Inferior parietal cortex (tissue), 1 donor: Measurements from ENCODE around the gene CACNA1E.

ENCODE experiments used
- DNase-seq: peaks from one replicate; pipeline ENCODE4 v3.0.0-alpha.2; 2016; ENCODE audit errors: extremely low spot score

CACNA1E gene

DNA sequence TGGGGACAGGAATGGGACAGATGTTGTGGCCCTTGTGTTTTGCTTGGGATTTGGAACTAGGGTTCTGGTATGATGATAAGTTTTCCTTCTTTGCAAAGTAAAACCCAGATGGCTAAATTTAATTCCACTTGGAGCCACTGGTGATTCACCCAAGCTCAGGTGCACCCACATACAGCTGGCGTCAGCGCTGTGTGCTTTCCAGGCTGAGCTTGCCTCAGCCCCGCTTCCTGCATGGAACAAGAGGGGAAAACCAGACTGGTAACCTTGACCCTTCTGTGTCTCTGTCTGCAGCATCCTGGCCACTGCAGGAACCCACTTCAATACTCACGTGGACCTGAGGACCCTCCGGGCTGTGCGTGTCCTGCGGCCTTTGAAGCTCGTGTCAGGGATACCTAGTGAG lies 94.2 kb downstream of the CACNA1E start:
- DNase-seq = no peak

GRCh38 chr1:181583598-181583997 lies 100.3 kb downstream of the CACNA1E start:
- no peak for DNase-seq

- no peak for DNase-seq
Observed at GRCh38 chr1:181587870-181588438, 104.6 kb downstream of the CACNA1E start.

- no peak for DNase-seq
Observed at GRCh38 chr1:181588631-181589030, 105.3 kb downstream of the CACNA1E start.

- no peak for DNase-seq
Observed at GRCh38 chr1:181592255-181592859, 109.0 kb downstream of the CACNA1E start.

DNA sequence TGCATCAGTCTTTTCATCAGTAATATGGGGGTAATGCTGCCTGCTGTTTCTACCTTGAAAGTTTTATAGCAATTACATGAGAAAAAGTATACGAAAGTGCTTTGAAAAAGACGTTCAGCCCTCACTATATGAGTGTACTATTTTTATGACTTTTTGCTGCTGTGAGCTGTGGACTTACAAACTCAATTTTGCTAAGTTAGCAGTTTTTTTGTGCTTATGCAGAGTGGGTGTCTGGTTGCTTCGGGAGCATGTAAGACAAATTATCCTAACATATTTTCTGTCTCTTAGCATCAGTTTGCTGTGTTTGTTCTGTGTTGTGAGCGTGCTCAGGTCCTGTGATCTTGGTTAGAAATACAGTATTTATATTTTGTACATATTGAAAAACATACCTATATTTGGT lies 109.7 kb downstream of the CACNA1E start:
- no peak for DNase-seq

GRCh38 chr1:181594553-181594952 lies 111.2 kb downstream of the CACNA1E start:
- DNase-seq = no peak

GRCh38 chr1:181595234-181595633 lies 111.9 kb downstream of the CACNA1E start:
- DNase-seq = no peak

DNA sequence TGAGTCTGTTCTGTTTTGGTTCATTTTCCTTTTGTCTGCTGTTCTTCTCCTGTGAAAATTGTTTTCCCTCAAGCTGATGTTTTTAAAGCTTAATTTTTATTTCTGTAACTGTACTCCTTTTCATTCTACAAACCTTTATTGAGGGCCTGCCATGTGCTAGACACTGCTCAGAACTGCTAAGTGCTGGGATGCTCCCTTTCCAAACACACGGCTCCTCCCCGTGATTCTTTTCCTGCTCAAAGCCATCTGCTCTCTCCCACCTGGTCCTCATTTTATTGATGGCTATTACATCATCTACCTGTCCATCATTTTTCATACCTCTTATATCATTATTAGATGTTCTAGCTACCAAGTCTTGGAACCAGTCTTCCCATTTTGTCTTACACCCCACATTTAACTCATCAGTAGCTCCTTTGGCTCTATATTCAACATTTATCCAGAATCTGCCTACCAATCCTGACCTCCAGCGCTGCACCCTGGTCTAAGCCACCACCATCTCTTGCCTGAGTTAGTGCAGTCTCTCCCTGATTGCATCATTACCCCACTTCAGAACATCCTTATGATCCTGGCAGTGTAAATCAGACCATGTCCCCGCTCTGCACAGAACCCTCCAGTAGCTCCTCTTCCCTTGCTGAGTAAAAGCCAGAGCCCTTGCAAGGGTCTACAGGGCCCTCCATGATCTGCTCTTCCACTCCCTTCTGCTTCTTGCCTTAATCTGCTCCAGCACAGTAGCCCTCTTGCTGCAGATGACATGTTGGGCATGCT lies 118.1 kb downstream of the CACNA1E start:
- DNase-seq = no peak

GRCh38 chr1:181603735-181604410 lies 120.6 kb downstream of the CACNA1E start:
- DNase-seq = no peak

- no peak for DNase-seq
Observed at GRCh38 chr1:181604482-181605249, 121.3 kb downstream of the CACNA1E start.

- no peak for DNase-seq
Observed at GRCh38 chr1:181607524-181607923, 124.2 kb downstream of the CACNA1E start.

GRCh38 chr1:181608386-181608785 lies 125.1 kb downstream of the CACNA1E start:
- no peak for DNase-seq

DNA sequence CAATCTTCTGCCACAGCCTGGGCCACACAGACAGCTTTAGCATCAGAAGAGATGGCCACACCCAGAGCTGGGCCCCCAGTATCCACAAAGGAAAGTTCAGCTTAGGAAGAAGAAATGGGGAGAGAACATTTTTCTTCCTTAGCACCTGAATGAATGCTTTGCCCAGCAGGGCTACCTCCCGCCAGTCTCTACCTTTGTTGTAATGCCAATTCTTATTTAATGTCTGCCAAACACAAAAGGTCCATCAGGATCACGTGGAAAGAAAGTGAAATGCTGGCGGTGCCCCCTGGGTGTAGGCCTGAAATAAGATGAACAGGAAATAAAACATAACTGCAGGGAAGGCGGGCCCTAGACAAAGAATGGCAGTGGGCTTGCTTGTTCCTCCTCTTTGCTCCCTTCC lies 125.6 kb downstream of the CACNA1E start:
- no peak for DNase-seq

GRCh38 chr1:181612100-181612499 lies 128.8 kb downstream of the CACNA1E start:
- no peak for DNase-seq

GRCh38 chr1:181618559-181618958 lies 135.2 kb downstream of the CACNA1E start:
- no peak for DNase-seq

DNA sequence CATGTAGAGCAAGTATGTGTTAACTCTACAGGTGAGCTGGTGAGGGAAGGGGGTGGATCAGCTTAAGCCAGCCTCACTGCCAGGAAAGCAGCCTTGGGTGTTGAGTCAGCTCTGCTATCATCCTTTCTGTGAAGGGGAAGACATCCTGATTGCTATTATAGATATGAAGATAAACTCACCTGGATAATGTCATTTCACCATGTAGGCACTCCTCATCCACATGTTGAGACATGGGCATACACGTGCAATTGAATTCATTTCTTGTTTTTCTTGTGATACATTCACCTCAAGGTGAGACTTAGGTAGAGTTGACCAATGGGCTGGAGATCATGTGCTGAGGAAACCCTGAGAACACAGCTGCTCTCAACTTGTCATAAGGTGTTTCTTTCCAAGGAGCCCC lies 136.9 kb downstream of the CACNA1E start:
- DNase-seq = no peak

DNA sequence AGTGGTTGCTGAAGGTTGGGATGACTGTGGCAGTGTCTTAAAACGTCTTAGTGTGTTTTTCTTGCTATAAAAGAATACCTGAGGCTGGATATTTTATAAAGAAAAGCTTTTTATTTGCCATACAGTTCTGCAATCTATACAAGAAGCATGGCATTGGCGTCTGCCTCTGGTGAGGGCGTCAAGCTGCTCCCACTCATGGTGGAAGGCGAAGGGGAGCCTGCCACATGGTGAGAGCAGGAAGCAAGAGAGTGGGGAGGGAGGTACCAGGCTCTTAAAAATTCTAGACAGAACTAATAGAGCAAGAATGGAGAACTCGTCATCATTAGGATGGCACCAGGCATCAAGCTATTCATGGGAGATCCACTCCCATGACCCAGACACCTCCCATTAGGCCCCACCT lies 140.5 kb downstream of the CACNA1E start:
- no peak for DNase-seq

GRCh38 chr1:181626279-181626938 lies 143.1 kb downstream of the CACNA1E start:
- no peak for DNase-seq

- no peak for DNase-seq
Observed at GRCh38 chr1:181630398-181630797, 147.1 kb downstream of the CACNA1E start.

DNA sequence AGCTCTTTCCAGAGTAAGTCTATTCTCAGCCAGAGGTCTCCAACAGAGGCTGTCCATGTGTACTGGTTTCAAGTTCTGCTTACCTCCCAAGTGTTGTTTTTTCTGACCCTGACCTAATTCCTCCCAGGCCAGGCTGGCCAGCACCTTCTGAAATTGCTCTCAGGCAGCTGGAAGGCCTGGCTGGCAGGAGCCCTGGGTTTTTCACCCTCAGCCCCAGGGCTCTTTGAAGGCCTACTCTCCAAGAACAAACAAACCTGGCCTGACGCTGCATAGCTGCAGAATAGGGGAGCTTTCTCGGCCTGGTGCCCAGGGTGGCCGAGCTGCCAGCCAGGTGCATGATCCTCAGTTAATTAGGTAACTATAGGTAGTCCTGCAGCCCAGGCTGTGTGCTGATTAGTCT lies 147.5 kb downstream of the CACNA1E start:
- DNase-seq = no peak
